Measurements from ENCODE around the gene GFER.

The GFER gene

GRCh38 chr16:1941162-1942046 is 42.6 kb upstream of the GFER start:
- Histone ChIP-seq H3K79me2 (ENCODE audit: insufficient read depth, low read length) (no peaks in the 10 kb centered on the region; the same call in none of the 2 replicates), H3K4me2 (ENCODE audit: insufficient read depth, low read length) (peak overlapping the region; percentile 94), H2AFZ (ENCODE audit: low read depth, low read length) (no peak overlapping the region), H3K9ac (ENCODE audit: low read depth, low read length) (peak overlapping the region; percentile 66), H3K4me1 (ENCODE audit: insufficient read depth, low read length) (peaks cover 26% of the 10 kb centered on the region), H3K4me3 (ENCODE audit: low read depth in 1 of 2, low read length in 2 of 2) (peak overlapping the region in 1 of 2 experiments; percentile 73; a peak in 2 of 4 replicates), H4K20me1 (ENCODE audit: insufficient read depth, low read length) (no peaks in the 10 kb centered on the region; the same call in 1 of the 2 replicates), H3K9me3 (ENCODE audit: insufficient read depth, low read length, severe bottlenecking) (no peaks in the 10 kb centered on the region), H3K27me3 (ENCODE audit: insufficient read depth, low read length, poor library complexity) (no peaks in the 10 kb centered on the region), H3K36me3 (ENCODE audit: insufficient read depth, low read length) (peaks cover 28% of the 10 kb centered on the region), H3K27ac (ENCODE audit: low read length) (no peak overlapping the region)
- DNase-seq (no peak), ATAC-seq (ENCODE audit: insufficient read depth, low read depth) (no peak)
- TF ChIP-seq CTCF (IDR thresholded peaks at IDR 0.05; ENCODE audit: borderline replicate concordance, extremely low read depth, low read length, poor library complexity, severe bottlenecking) (peak; percentile 19), EZH2 (IDR thresholded peaks at IDR 0.05; ENCODE audit: borderline replicate concordance, low read depth, low read length, severe bottlenecking) (no peak)

GRCh38 chr16:1942047-1942809 is 41.8 kb upstream of the GFER start:
- ATAC-seq (ENCODE audit: insufficient read depth, low read depth) (no peak), DNase-seq (no peak)
- Histone ChIP-seq H3K9ac (ENCODE audit: low read depth, low read length) (peak overlapping the region; percentile 66), H3K79me2 (ENCODE audit: insufficient read depth, low read length) (no peaks in the 10 kb centered on the region; the same call in none of the 2 replicates), H2AFZ (ENCODE audit: low read depth, low read length) (peak overlapping the region; percentile 74), H3K27ac (ENCODE audit: low read length) (peak overlapping the region; percentile 59), H3K27me3 (ENCODE audit: insufficient read depth, low read length, poor library complexity) (no peaks in the 10 kb centered on the region), H3K4me1 (ENCODE audit: insufficient read depth, low read length) (peaks cover 26% of the 10 kb centered on the region), H4K20me1 (ENCODE audit: insufficient read depth, low read length) (no peaks in the 10 kb centered on the region; the same call in 1 of the 2 replicates), H3K4me3 (ENCODE audit: low read depth in 1 of 2, low read length in 2 of 2) (peak overlapping the region; percentile 66 to 73; a peak in 3 of 4 replicates), H3K36me3 (ENCODE audit: insufficient read depth, low read length) (peaks cover 28% of the 10 kb centered on the region), H3K9me3 (ENCODE audit: insufficient read depth, low read length, severe bottlenecking) (no peaks in the 10 kb centered on the region), H3K4me2 (ENCODE audit: insufficient read depth, low read length) (peak overlapping the region; percentile 94)
- TF ChIP-seq CTCF (IDR thresholded peaks at IDR 0.05; ENCODE audit: borderline replicate concordance, extremely low read depth, low read length, poor library complexity, severe bottlenecking): no peak
- no peak for TF ChIP-seq EZH2 (IDR thresholded peaks at IDR 0.05; ENCODE audit: borderline replicate concordance, low read depth, low read length, severe bottlenecking)

GRCh38 chr16:1942810-1943726 is 40.9 kb upstream of the GFER start, which contains the start of gene MSRB1:
Gene MSRB1, minus strand, starts transcription at chr16:1943199. Its CDS starts 43 bp downstream, at chr16:1943156.
- peak within 1 kb of the TSS; percentile 94 for H3K4me2 ChIP-seq (ENCODE audit: insufficient read depth, low read length)
- H3K9ac ChIP-seq (ENCODE audit: low read depth, low read length): peak within 1 kb of the TSS; percentile 66
- peak within 1 kb of the TSS; percentile 98 for H2AFZ ChIP-seq (ENCODE audit: low read depth, low read length)
- H3K9me3 ChIP-seq (ENCODE audit: insufficient read depth, low read length, severe bottlenecking): no peaks in the 10 kb centered on the region
- DNase-seq: peak; percentile 100
- ATAC-seq (ENCODE audit: insufficient read depth, low read depth): peak; percentile 96
- TF ChIP-seq EZH2 (IDR thresholded peaks at IDR 0.05; ENCODE audit: borderline replicate concordance, low read depth, low read length, severe bottlenecking): no peak
- TF ChIP-seq CTCF (IDR thresholded peaks at IDR 0.05; ENCODE audit: borderline replicate concordance, extremely low read depth, low read length, poor library complexity, severe bottlenecking): peak; percentile 22
- H3K4me1 ChIP-seq (ENCODE audit: insufficient read depth, low read length): peaks cover 26% of the 10 kb centered on the region
- H3K4me3 ChIP-seq (ENCODE audit: low read depth in 1 of 2, low read length in 2 of 2): peak within 1 kb of the TSS; percentile 66 to 73; a peak in 3 of 4 replicates
- peaks cover 26% of the 10 kb centered on the region for H3K36me3 ChIP-seq (ENCODE audit: insufficient read depth, low read length)
- no peaks in the 10 kb centered on the region; the same call in 1 of the 2 replicates for H4K20me1 ChIP-seq (ENCODE audit: insufficient read depth, low read length)
- H3K79me2 ChIP-seq (ENCODE audit: insufficient read depth, low read length): no peaks in the 10 kb centered on the region; the same call in none of the 2 replicates
- H3K27me3 ChIP-seq (ENCODE audit: insufficient read depth, low read length, poor library complexity): no peaks in the 10 kb centered on the region
- peak within 1 kb of the TSS; percentile 67 for H3K27ac ChIP-seq (ENCODE audit: low read length)

Data from DND-41 (cell line).